ENCODE data around the gene PRKAA2.

GRCh38 chr1:56645677-56646305 is 677 bp downstream of the PRKAA2 start:
- no peak for TF ChIP-seq POLR2AphosphoS5 (IDR thresholded peaks at IDR 0.05; ENCODE audit: borderline replicate concordance, low read depth, low read length)
- no peak for TF ChIP-seq EZH2 (IDR thresholded peaks at IDR 0.05)
- no peak for TF ChIP-seq FOXP2 (optimal IDR thresholded peaks at IDR 0.05; ENCODE audit: control extremely low read depth, extremely low read length, insufficient read depth)

Measured in SK-N-MC (cell line).